Esophagus squamous epithelium (tissue), 5 donors: Measurements from ENCODE around the gene FMN2. TPM values are rescaled to one million over a fixed set of nuclear protein-coding genes. Genes with fewer than 3 reads are reported as not detected.

Experiments used
- DNase-seq: peaks from one replicate; lab custom pipeline; 2025; lab: John Stamatoyannopoulos, UW
- H3K27ac ChIP-seq, 4 donors: fragments of 200-600 bp; sonication (generic); one replicate each; pipeline ENCODE4 v1.5.1; 2016 to 2019; ENCODE audit warnings: mild to moderate bottlenecking in 1 of 4
- H3K27me3 ChIP-seq, 4 donors: fragments of 200-600 bp; sonication (generic); 1 replicate in 3 of 4; 2 replicates in 1 of 4; pipeline versions ENCODE4 v1.5.1 to v1.6.0; 2017 to 2021; ENCODE audit warnings: antibody characterized with exemption in 1 of 4
- H3K36me3 ChIP-seq, 3 donors: fragments of 200-600 bp; sonication (generic); one replicate each; pipeline ENCODE4 v1.5.1; 2016 to 2019
- H3K4me1 ChIP-seq, 3 donors: fragments of 200-600 bp; sonication (generic); one replicate each; pipeline ENCODE4 v1.5.1; 2017 to 2019
- H3K4me3 ChIP-seq, 4 donors: fragments of 200-600 bp; sonication (generic); 1 replicate in 3 of 4; 2 replicates in 1 of 4; pipeline ENCODE4 v1.5.1; 2016 to 2019; ENCODE audit warnings: mild to moderate bottlenecking in 2 of 4, moderate library complexity in 1 of 4
- H3K9me3 ChIP-seq, 3 donors: fragments of 200-600 bp; sonication (generic); one replicate each; pipeline ENCODE4 v1.5.1; 2016 to 2019
- CTCF ChIP-seq, 6 experiments: fragments of 450-650 bp in 4 of 6; fragments of 200-600 bp in 2 of 6; sonication (generic) in 2 of 6; IDR thresholded peaks; one replicate each; pipeline ENCODE4 v1.5.1; 2016 to 2019; ENCODE audit warnings: antibody characterized with exemption in 6 of 6, mild to moderate bottlenecking in 4 of 6, moderate library complexity in 4 of 6
- POLR2A ChIP-seq, 4 donors: fragments of 450-650 bp; IDR thresholded peaks; one replicate each; pipeline ENCODE4 v1.6.1; 2017; ENCODE audit warnings: antibody characterized with exemption in 4 of 4, mild to moderate bottlenecking in 4 of 4, moderate library complexity in 3 of 4
- WGBS, 2 donors: methylation state at CpG; one replicate each; pipeline ENCODE4 v1.1.5; 2018; 5-methylcytosine and 5-hydroxymethylcytosine counted together
- intact Hi-C: fragments of 100-400 bp; cut with DNase I; formaldehyde crosslinking; loops from one replicate; pipeline ENCODE4 v1.15.0; 2022
- total RNA-seq, 4 donors: library from RNA; depleted of rRNA; stranded (reverse); fragments of >200 nt; gene quantifications; one replicate each; pipeline ENCODE4 v1.1.0, GENCODE V29; 2016
- donor health status: DM: yes; HTN: yes; CAD: no.

The FMN2 gene
- total RNA-seq, 4 donors from 2014 or later, result 0.19 to 0.35 TPM; not detected in 2

GRCh38 chr1:240090957-240091600 lies 604 bp upstream of the FMN2 start:
- H3K4me3 ChIP-seq, result peak overlapping the region in 3 of 4 donors; percentile 32 to 58 (median 45)
- no peaks in the 10 kb centered on the region for H3K9me3 ChIP-seq
- intact Hi-C loops, result no loop called here
- WGBS, 2 donors, result 22 to 26% methylated on average over 5 of the region's 5 CpGs
- H3K36me3 ChIP-seq, result no peaks in the 10 kb centered on the region
- DNase-seq, result no peak
- H3K27me3 ChIP-seq, result peaks cover 0 to 68% (median 9%) of the 10 kb centered on the region in 4 donors
- H3K4me1 ChIP-seq, result peaks cover 0 to 26% (median 6%) of the 10 kb centered on the region in 3 donors
- no peak overlapping the region for H3K27ac ChIP-seq
- TF ChIP-seq POLR2A (IDR thresholded peaks at IDR 0.05) (no peak), CTCF (IDR thresholded peaks at IDR 0.05) (no peak)

- Histone ChIP-seq H3K4me1 (peaks cover 0 to 26% (median 6%) of the 10 kb centered on the region in 3 donors), H3K36me3 (no peaks in the 10 kb centered on the region), H3K27ac (no peak overlapping the region), H3K27me3 (peaks cover 0 to 71% (median 9%) of the 10 kb centered on the region in 4 donors), H3K4me3 (peak overlapping the region in 3 of 4 donors; percentile 32 to 58 (median 45)), H3K9me3 (no peaks in the 10 kb centered on the region)
- TF ChIP-seq CTCF (IDR thresholded peaks at IDR 0.05) (no peak), POLR2A (IDR thresholded peaks at IDR 0.05) (no peak)
- DNase-seq, result no peak
- intact Hi-C loops, result no loop called here
- 0 to 8% methylated on average over 3 to 12 of the region's 70 CpGs for WGBS, 2 donors
Measured at GRCh38 chr1:240092301-240093119, 827 bp downstream of the FMN2 start.

- H3K27ac ChIP-seq, result no peak overlapping the region
- WGBS, 2 donors, result 11 to 49% methylated on average over 7 to 8 of the region's 65 CpGs
- no peaks in the 10 kb centered on the region for H3K36me3 ChIP-seq
- no peak for DNase-seq
- peak overlapping the region in 3 of 4 donors; percentile 32 to 58 (median 45) for H3K4me3 ChIP-seq
- peaks cover 0 to 26% (median 6%) of the 10 kb centered on the region in 3 donors for H3K4me1 ChIP-seq
- H3K27me3 ChIP-seq, result peaks cover 0 to 67% (median 9%) of the 10 kb centered on the region in 4 donors
- TF ChIP-seq POLR2A (IDR thresholded peaks at IDR 0.05) (no peak), CTCF (IDR thresholded peaks at IDR 0.05) (no peak)
- intact Hi-C loops, result no loop called here
- no peaks in the 10 kb centered on the region for H3K9me3 ChIP-seq
Measured at GRCh38 chr1:240093120-240093961, 1.7 kb downstream of the FMN2 start.

- Histone ChIP-seq H3K4me1 (peaks cover 0 to 26% (median 6%) of the 10 kb centered on the region in 3 donors), H3K36me3 (no peaks in the 10 kb centered on the region), H3K4me3 (no peak overlapping the region), H3K27me3 (peaks cover 0 to 60% (median 9%) of the 10 kb centered on the region in 4 donors), H3K27ac (no peak overlapping the region), H3K9me3 (no peaks in the 10 kb centered on the region)
- TF ChIP-seq POLR2A (IDR thresholded peaks at IDR 0.05) (no peak), CTCF (IDR thresholded peaks at IDR 0.05) (no peak)
- WGBS, 2 donors, result 82 to 84% methylated on average over 14 of the region's 14 CpGs
- DNase-seq, result no peak
- intact Hi-C loops, result no loop called here
Measured at GRCh38 chr1:240094041-240094722, 2.5 kb downstream of the FMN2 start.
